K562 (cell line): Measurements from ENCODE around the gene FOXJ1. TPM values are rescaled to one million over a fixed set of nuclear protein-coding genes. Genes with fewer than 3 reads are reported as not detected.

Experiments used
- ATAC-seq: fragments of 200-7000 bp; cut with Tn5 transposase; 3 replicates; pipeline ENCODE4 v1.9.1; 2020; ENCODE audit warnings: moderate library complexity
- BruUV-seq: library from RNA; stranded (reverse); fragments of 400-500 nt; replicated peaks from 2 replicates; lab custom pipeline; 2021; lab: Mats Ljungman, UMichigan
- CTCF ChIA-PET: fragments of 300-600 bp; formaldehyde crosslinking; extraction: SDS; loops from one replicate; lab custom pipeline; 2021; ENCODE audit warnings: low intra/inter-chr PET ratio; lab: Yijun Ruan, JAX
- POLR2A ChIA-PET: fragments of 300-600, 350-650 bp; sonication (Branson Sonifier 250); formaldehyde crosslinking; extraction: SDS; loops from one replicate; lab custom pipeline; 2021; ENCODE audit warnings: antibody characterized with exemption, inconsistent platforms; lab: Yijun Ruan, JAX
- DNase-seq, 4 experiments: peaks; one replicate each; pipeline versions ENCODE4 v3.0.0 to v3.0.0-alpha.2; 2011 to 2018; ENCODE audit warnings: low spot score in 3 of 4, mixed read lengths in 3 of 4; ENCODE audit errors: extremely low read depth in 1 of 4
- FAIRE-seq: peaks from 2 replicates; lab custom pipeline; 2011; peaks lifted over from hg19 to GRCh38; lab: Jason Lieb, UNC
- H2AFZ ChIP-seq: 2 replicates; pipeline ENCODE4 v1.6.0; 2011; ENCODE audit warnings: low read depth, low read length, control low read depth, inconsistent platforms
- H3K27ac ChIP-seq: fragments of 200-600 bp; 3 replicates; pipeline ENCODE4 v1.8.0; 2011; ENCODE audit warnings: low read depth, mild to moderate bottlenecking, control low read depth, inconsistent platforms, low read length, moderate library complexity, mixed read lengths; ENCODE audit errors: extremely low read depth
- H3K27me3 ChIP-seq, 2 experiments: fragments of 300-600 bp in 1 of 2; 2 replicates in 1 of 2; 3 replicates in 1 of 2; pipeline versions ENCODE4 v1.6.0 to v1.8.0; 2011; ENCODE audit warnings: inconsistent platforms in 2 of 2, low read length in 2 of 2, mild to moderate bottlenecking in 1 of 2, mixed read lengths in 1 of 2, moderate library complexity in 1 of 2; ENCODE audit not compliant: control insufficient read depth in 2 of 2, insufficient read depth in 2 of 2
- H3K36me3 ChIP-seq: fragments of 300-600 bp; 3 replicates; pipeline ENCODE4 v1.8.0; 2011; ENCODE audit warnings: mild to moderate bottlenecking, low read length, inconsistent platforms; ENCODE audit not compliant: control insufficient read depth, insufficient read depth
- H3K4me1 ChIP-seq, 2 experiments: fragments of 200-600 bp in 1 of 2; replicated peaks in 1 of 2; 2 replicates in 1 of 2; 3 replicates in 1 of 2; pipeline versions ENCODE4 v1.5.1 to v1.8.0; 2011; ENCODE audit warnings: inconsistent platforms in 2 of 2, low read length in 2 of 2, mild to moderate bottlenecking in 1 of 2, mixed read lengths in 1 of 2, moderate library complexity in 1 of 2; ENCODE audit not compliant: control insufficient read depth in 2 of 2, insufficient read depth in 2 of 2
- H3K4me2 ChIP-seq: 2 replicates; pipeline ENCODE4 v1.6.1; 2011; ENCODE audit warnings: low read length, control low read depth, inconsistent platforms, mixed read lengths; ENCODE audit not compliant: insufficient read depth
- H3K4me3 ChIP-seq: fragments of 200-600 bp; sonication (generic), shearing (Covaris generic); 2 replicates; pipeline ENCODE4 v1.5.1; 2016; ENCODE audit warnings: control low read depth, inconsistent platforms
- H3K79me2 ChIP-seq: fragments of 200-600 bp; 3 replicates; pipeline ENCODE4 v1.8.0; 2011; ENCODE audit warnings: low read length, inconsistent platforms; ENCODE audit not compliant: control insufficient read depth, insufficient read depth
- H3K9ac ChIP-seq, 2 experiments: 2 replicates each; pipeline versions ENCODE4 v1.6.0 to v1.6.1; 2011; ENCODE audit warnings: low read depth in 2 of 2, low read length in 2 of 2, control low read depth in 1 of 2, inconsistent platforms in 1 of 2, mild to moderate bottlenecking in 1 of 2, mixed read lengths in 1 of 2; ENCODE audit not compliant: insufficient read depth in 1 of 2
- H3K9me1 ChIP-seq: one replicate; pipeline ENCODE4 v1.6.0; 2011; ENCODE audit warnings: inconsistent platforms, mild to moderate bottlenecking, low read length, moderate library complexity; ENCODE audit not compliant: control insufficient read depth, insufficient read depth
- H3K9me3 ChIP-seq: replicated peaks from 2 replicates; pipeline ENCODE4 v1.5.1; 2011; ENCODE audit warnings: low read depth, low read length, inconsistent platforms; ENCODE audit not compliant: control insufficient read depth, insufficient read depth
- H4K20me1 ChIP-seq: replicated peaks from 2 replicates; pipeline ENCODE4 v1.6.1; 2011; ENCODE audit warnings: low read length, inconsistent platforms, mixed read lengths; ENCODE audit not compliant: control insufficient read depth, insufficient read depth
- BACH1 ChIP-seq: fragments of 200-800 bp; sonication (Bioruptor generic); IDR thresholded peaks from 2 replicates; pipeline ENCODE4 v1.6.1; 2016; ENCODE audit warnings: missing genetic modification characterization, missing compliant biosample characterization
- ELF2 ChIP-seq: fragments of 250-450 bp; sonication (Bioruptor Pico); IDR thresholded peaks from 2 replicates; pipeline ENCODE4 v1.5.0; 2021; ENCODE audit warnings: mild to moderate bottlenecking
- ETV6 ChIP-seq, 3 experiments: fragments of 150-350 bp in 1 of 3; sonication (generic) in 1 of 3; formaldehyde crosslinking in 1 of 3; IDR thresholded peaks; 2 replicates each; pipeline versions ENCODE4 v1.6.1 to v1.8.0; 2014 to 2022; ENCODE audit warnings: borderline replicate concordance in 2 of 3, low read depth in 2 of 3, antibody characterized with exemption in 1 of 3, low read length in 1 of 3, mild to moderate bottlenecking in 1 of 3, missing genetic modification reagents in 1 of 3
- FUS ChIP-seq: fragments of 200-400 bp; formaldehyde crosslinking; optimal IDR thresholded peaks from 2 replicates; pipeline ENCODE3; 2017; ENCODE audit warnings: low read depth, low read length
- NR4A1 ChIP-seq, 2 experiments: fragments of 250-450 bp in 1 of 2; fragments of 450-650 bp in 1 of 2; sonication (Bioruptor Pico) in 1 of 2; IDR thresholded peaks; 2 replicates each; pipeline versions ENCODE4 v1.4.0 to v1.6.1; 2016 to 2020; ENCODE audit warnings: mild to moderate bottlenecking in 2 of 2, missing compliant biosample characterization in 1 of 2, missing genetic modification characterization in 1 of 2, moderate library complexity in 1 of 2
- SIRT6 ChIP-seq: IDR thresholded peaks from one replicate; pipeline ENCODE4 v1.6.1; 2012; ENCODE audit warnings: low read depth, mild to moderate bottlenecking, control low read depth, inconsistent platforms, low read length, moderate library complexity
- SIX5 ChIP-seq, 2 experiments: IDR thresholded peaks; 2 replicates each; pipeline ENCODE4 v1.6.1; 2011; ENCODE audit warnings: low read length in 2 of 2, borderline replicate concordance in 1 of 2, low read depth in 1 of 2, mild to moderate bottlenecking in 1 of 2, moderate library complexity in 1 of 2; ENCODE audit not compliant: insufficient read depth in 1 of 2
- STAT5B ChIP-seq: fragments of 250-450 bp; sonication (Bioruptor Pico); IDR thresholded peaks from 2 replicates; pipeline ENCODE4 v1.8.0; 2021; ENCODE audit warnings: mild to moderate bottlenecking, inconsistent platforms
- ZC3H4 ChIP-seq: sonication (generic); formaldehyde crosslinking; IDR thresholded peaks from 2 replicates; pipeline ENCODE4 v1.9.0; 2021; ENCODE audit warnings: missing genetic modification reagents, borderline replicate concordance
- WGBS: fragments of 100-300 bp; shearing (Covaris generic); methylation state at CpG from one replicate; pipeline ENCODE4 v1.1.6; 2016; ENCODE audit warnings: low coverage, mixed read lengths; ENCODE audit not compliant: insufficient coverage; ENCODE audit errors: missing lambda C conversion rate; 5-methylcytosine and 5-hydroxymethylcytosine counted together
- in situ Hi-C: fragments of 300-500 bp; cut with MboI; formaldehyde crosslinking; loops from 4 replicates; pipeline ENCODE4 v1.15.0; 2018; ENCODE audit warnings: inconsistent platforms, mixed read lengths
- intact Hi-C: fragments of 100-400 bp; cut with micrococcal nuclease; formaldehyde crosslinking; loops from 2 replicates; pipeline ENCODE4 v1.14.2; 2022
- polyA plus RNA-seq, 8 experiments: library from polyadenylated mRNA; depleted of rRNA in 4 of 8; stranded (reverse) in 5 of 8; unstranded in 3 of 8; fragments of >200 nt; fragmentation: Nextera tagmentation in 2 of 8; fragmentation: Illumina TruSeq in 1 of 8; extraction: Ambion mirVana in 2 of 8; extraction: Trizol in 1 of 8; gene quantifications; 2 replicates each; pipeline versions ENCODE4 v1.2.1 to v1.2.3, GENCODE V29; 2011 to 2014; ENCODE audit warnings: inconsistent platforms in 1 of 8, missing spikeins in 1 of 8
- total RNA-seq, 7 experiments: library from RNA; depleted of rRNA in 6 of 7; stranded (reverse); fragments of >200 nt in 6 of 7; fragmentation: Illumina TruSeq in 2 of 7; extraction: Trizol in 2 of 7; gene quantifications; 2 replicates each; pipeline versions ENCODE4 v1.2.1 to v1.2.3, GENCODE V29; 2011 to 2021; ENCODE audit warnings: low replicate concordance in 1 of 7
- TF ChIP-seq, protein P1 (sequence below), 2 experiments: IDR thresholded peaks; 2 replicates each; pipeline ENCODE4 v1.6.1; 2011; ENCODE audit warnings: borderline replicate concordance in 1 of 2, control low read depth in 1 of 2, low read depth in 1 of 2, low read length in 1 of 2, mild to moderate bottlenecking in 1 of 2, mixed read lengths in 1 of 2, moderate library complexity in 1 of 2; ENCODE audit not compliant: insufficient read depth in 1 of 2, insufficient read length in 1 of 2, poor library complexity in 1 of 2, severe bottlenecking in 1 of 2; ENCODE audit errors: extremely low read depth in 1 of 2
- TF ChIP-seq, protein P2 (sequence below): fragments of 450-650 bp; IDR thresholded peaks from 2 replicates; pipeline ENCODE4 v1.6.1; 2016
- TF ChIP-seq, protein P3 (sequence below): sonication (generic); formaldehyde crosslinking; IDR thresholded peaks from 2 replicates; pipeline ENCODE4 v1.8.0; 2022; ENCODE audit warnings: mild to moderate bottlenecking, missing genetic modification reagents, borderline replicate concordance
- TF ChIP-seq, protein P4 (sequence below): fragments of 250-450 bp; sonication (Bioruptor Pico); IDR thresholded peaks from 2 replicates; pipeline ENCODE4 v1.8.0; 2021; ENCODE audit warnings: moderate library complexity, mild to moderate bottlenecking, inconsistent platforms
- TF ChIP-seq, protein P5 (sequence below): fragments of 450-650 bp; IDR thresholded peaks from 2 replicates; pipeline ENCODE4 v1.6.1; 2017; ENCODE audit warnings: mild to moderate bottlenecking, moderate library complexity

Gene FOXJ1
- total and polyA plus RNA-seq, 9 of the 15 experiments (the other 6 are each of a cell fraction or from before 2014, with no cell fraction given) = 0.07 TPM; not detected in 8

DNA sequence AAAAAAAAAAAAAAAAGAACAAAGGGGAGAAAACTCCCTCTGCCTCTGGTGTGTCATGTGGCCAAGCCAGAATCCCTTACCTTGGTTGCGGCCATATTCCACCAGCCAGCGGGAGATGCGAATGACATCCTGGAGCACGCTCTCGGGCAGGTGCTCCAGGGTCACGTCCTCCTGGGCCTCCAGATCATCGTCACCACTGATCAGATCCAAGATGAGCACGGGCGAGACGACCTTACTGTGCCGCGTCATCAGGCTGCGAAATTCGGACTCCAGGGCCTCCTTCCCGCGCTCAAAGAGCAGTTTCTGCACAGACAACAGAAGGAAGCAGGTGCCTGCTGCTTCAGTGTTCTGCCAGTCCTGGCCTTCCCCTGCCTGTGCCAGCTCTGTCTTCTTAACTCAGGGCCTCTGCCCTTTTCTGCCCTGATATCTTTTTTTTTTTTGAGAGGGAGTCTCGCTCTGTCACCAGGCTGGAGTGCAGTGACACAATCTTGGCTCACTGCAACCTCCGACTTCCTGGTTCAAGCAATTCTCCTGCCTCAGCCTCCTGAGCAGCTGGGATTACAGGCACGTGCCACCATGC, 43.2 kb downstream of the FOXJ1 start:
- Histone ChIP-seq H2AFZ (no peak overlapping the region), H3K4me2 (no peak overlapping the region), H3K9me1 (no peaks in the 10 kb centered on the region), H3K36me3 (peaks cover 67% of the 10 kb centered on the region; the same call in 2 of the 3 replicates), H4K20me1 (no peaks in the 10 kb centered on the region; the same call in 1 of the 2 replicates), H3K9me3 (no peaks in the 10 kb centered on the region), H3K79me2 (peaks cover 3% of the 10 kb centered on the region), H3K27ac (no peak overlapping the region), H3K4me3 (no peak overlapping the region), H3K4me1 (peaks cover 8 to 12% of the 10 kb centered on the region in 2 experiments; a peak in 3 of 5 replicates), H3K27me3 (no peaks in the 10 kb centered on the region), H3K9ac (0 out of 4 replicates have a peak overlapping the region, but pooled peaks of 1 of the 2 experiments have one; percentile 10)
- ATAC-seq (no peak), DNase-seq (no peak), FAIRE-seq (no peak)
- in situ Hi-C loops = no loop called here
- 100% methylated on average over 6 of the region's 19 CpGs for WGBS
- BruUV-seq = no TSS peak
- ChIA-PET POLR2A (interaction anchor here (0.6 kb wide), 2 partner anchors 38 to 178 kb away, joined by 3 to 4 read pairs; no protein-coding TSS in a partner anchor), CTCF (no interaction called here)
- intact Hi-C loops = no loop called here
- TF ChIP-seq, protein P1, sequence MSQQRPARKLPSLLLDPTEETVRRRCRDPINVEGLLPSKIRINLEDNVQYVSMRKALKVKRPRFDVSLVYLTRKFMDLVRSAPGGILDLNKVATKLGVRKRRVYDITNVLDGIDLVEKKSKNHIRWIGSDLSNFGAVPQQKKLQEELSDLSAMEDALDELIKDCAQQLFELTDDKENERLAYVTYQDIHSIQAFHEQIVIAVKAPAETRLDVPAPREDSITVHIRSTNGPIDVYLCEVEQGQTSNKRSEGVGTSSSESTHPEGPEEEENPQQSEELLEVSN (IDR thresholded peaks at IDR 0.05; ENCODE audit: borderline replicate concordance in 1 of 2, extremely low read depth in 1 of 2, insufficient read depth in 1 of 2, insufficient read length in 1 of 2, low read depth in 1 of 2, low read length in 1 of 2, poor library complexity in 1 of 2, severe bottlenecking in 1 of 2) = no peak
- TF ChIP-seq BACH1 (tag) (no peak), ETV6 (IDR thresholded peaks at IDR 0.05; ENCODE audit: borderline replicate concordance in 1 of 2, low read depth in 2 of 2, low read length in 1 of 2) (no peak), ETV6 (CRISPR knock-in tag; IDR thresholded peaks at IDR 0.05; ENCODE audit: borderline replicate concordance) (no peak), FUS (no peak), SIRT6 (no peak), STAT5B (CRISPR knock-in tag) (no peak), ELF2 (CRISPR knock-in tag) (no peak), NR4A1 (CRISPR knock-in tag; IDR thresholded peaks at IDR 0.05) (no peak), NR4A1 (tag; IDR thresholded peaks at IDR 0.05) (no peak), ZC3H4 (CRISPR knock-in tag) (no peak), SIX5 (IDR thresholded peaks at IDR 0.05; ENCODE audit: borderline replicate concordance in 1 of 2, insufficient read depth in 1 of 2, low read depth in 1 of 2, low read length in 2 of 2) (no peak)
- TF ChIP-seq, protein P2, sequence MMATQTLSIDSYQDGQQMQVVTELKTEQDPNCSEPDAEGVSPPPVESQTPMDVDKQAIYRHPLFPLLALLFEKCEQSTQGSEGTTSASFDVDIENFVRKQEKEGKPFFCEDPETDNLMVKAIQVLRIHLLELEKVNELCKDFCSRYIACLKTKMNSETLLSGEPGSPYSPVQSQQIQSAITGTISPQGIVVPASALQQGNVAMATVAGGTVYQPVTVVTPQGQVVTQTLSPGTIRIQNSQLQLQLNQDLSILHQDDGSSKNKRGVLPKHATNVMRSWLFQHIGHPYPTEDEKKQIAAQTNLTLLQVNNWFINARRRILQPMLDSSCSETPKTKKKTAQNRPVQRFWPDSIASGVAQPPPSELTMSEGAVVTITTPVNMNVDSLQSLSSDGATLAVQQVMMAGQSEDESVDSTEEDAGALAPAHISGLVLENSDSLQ = no peak
- TF ChIP-seq, protein P3, sequence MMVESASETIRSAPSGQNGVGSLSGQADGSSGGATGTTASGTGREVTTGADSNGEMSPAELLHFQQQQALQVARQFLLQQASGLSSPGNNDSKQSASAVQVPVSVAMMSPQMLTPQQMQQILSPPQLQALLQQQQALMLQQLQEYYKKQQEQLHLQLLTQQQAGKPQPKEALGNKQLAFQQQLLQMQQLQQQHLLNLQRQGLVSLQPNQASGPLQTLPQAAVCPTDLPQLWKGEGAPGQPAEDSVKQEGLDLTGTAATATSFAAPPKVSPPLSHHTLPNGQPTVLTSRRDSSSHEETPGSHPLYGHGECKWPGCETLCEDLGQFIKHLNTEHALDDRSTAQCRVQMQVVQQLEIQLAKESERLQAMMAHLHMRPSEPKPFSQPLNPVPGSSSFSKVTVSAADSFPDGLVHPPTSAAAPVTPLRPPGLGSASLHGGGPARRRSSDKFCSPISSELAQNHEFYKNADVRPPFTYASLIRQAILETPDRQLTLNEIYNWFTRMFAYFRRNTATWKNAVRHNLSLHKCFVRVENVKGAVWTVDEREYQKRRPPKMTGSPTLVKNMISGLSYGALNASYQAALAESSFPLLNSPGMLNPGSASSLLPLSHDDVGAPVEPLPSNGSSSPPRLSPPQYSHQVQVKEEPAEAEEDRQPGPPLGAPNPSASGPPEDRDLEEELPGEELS (CRISPR knock-in tag) = no peak
- TF ChIP-seq, protein P4, sequence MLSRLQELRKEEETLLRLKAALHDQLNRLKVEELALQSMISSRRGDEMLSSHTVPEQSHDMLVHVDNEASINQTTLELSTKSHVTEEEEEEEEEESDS = no peak
- TF ChIP-seq, protein P5, sequence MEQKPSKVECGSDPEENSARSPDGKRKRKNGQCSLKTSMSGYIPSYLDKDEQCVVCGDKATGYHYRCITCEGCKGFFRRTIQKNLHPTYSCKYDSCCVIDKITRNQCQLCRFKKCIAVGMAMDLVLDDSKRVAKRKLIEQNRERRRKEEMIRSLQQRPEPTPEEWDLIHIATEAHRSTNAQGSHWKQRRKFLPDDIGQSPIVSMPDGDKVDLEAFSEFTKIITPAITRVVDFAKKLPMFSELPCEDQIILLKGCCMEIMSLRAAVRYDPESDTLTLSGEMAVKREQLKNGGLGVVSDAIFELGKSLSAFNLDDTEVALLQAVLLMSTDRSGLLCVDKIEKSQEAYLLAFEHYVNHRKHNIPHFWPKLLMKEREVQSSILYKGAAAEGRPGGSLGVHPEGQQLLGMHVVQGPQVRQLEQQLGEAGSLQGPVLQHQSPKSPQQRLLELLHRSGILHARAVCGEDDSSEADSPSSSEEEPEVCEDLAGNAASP = no peak
